ENCODE data around the gene TSPAN9.

- TF ChIP-seq CTCF (IDR thresholded peaks at IDR 0.05), result no peak
- no peak for TF ChIP-seq REST (IDR thresholded peaks at IDR 0.05; ENCODE audit: insufficient read depth in 1 of 2, low read depth in 2 of 2, low read length in 1 of 2)
- TF ChIP-seq SIN3A (IDR thresholded peaks at IDR 0.05; ENCODE audit: borderline replicate concordance, insufficient read depth, low read depth, low read length), result no peak
Observed at GRCh38 chr12:3128498-3129293, 51.5 kb downstream of the TSPAN9 start.
